ENCODE data around the gene RABGAP1L.

The RABGAP1L gene

GRCh38 chr1:174218983-174219382, 59.7 kb downstream of the RABGAP1L start:
- Histone ChIP-seq H3K9ac (ENCODE audit: insufficient read length, low read depth) (no peak overlapping the region), H3K36me3 (ENCODE audit: insufficient read depth, insufficient read length, low read length) (no peaks in the 10 kb centered on the region), H3K4me3 (ENCODE audit: insufficient read length, low read depth) (no peak overlapping the region), H3K4me1 (ENCODE audit: insufficient read depth, insufficient read length) (no peaks in the 10 kb centered on the region), H3K27me3 (ENCODE audit: insufficient read depth, insufficient read length) (no peaks in the 10 kb centered on the region), H3K9me3 (ENCODE audit: insufficient read depth, low read length) (peaks cover 10% of the 10 kb centered on the region; the same call in 1 of the 2 replicates)
- no peak for TF ChIP-seq YY1 (IDR thresholded peaks at IDR 0.05; ENCODE audit: insufficient read depth, insufficient read length)
- TF ChIP-seq SUZ12 (IDR thresholded peaks at IDR 0.05; ENCODE audit: extremely low read depth, insufficient read depth, insufficient read length): no peak
- TF ChIP-seq ZNF274 (IDR thresholded peaks at IDR 0.05; ENCODE audit: low read depth, low read length): no peak
- no peak for DNase-seq (ENCODE audit: low read depth, low spot score)

- H3K9me3 ChIP-seq (ENCODE audit: insufficient read depth, low read length): peaks cover 14% of the 10 kb centered on the region; the same call in 1 of the 2 replicates
- no peaks in the 10 kb centered on the region for H3K4me1 ChIP-seq (ENCODE audit: insufficient read depth, insufficient read length)
- no peak for DNase-seq (ENCODE audit: low read depth, low spot score)
- no peaks in the 10 kb centered on the region for H3K36me3 ChIP-seq (ENCODE audit: insufficient read depth, insufficient read length, low read length)
- H3K9ac ChIP-seq (ENCODE audit: insufficient read length, low read depth): no peak overlapping the region
- no peak overlapping the region for H3K4me3 ChIP-seq (ENCODE audit: insufficient read length, low read depth)
- H3K27me3 ChIP-seq (ENCODE audit: insufficient read depth, insufficient read length): no peaks in the 10 kb centered on the region
- TF ChIP-seq ZNF274 (IDR thresholded peaks at IDR 0.05; ENCODE audit: low read depth, low read length) (no peak), YY1 (IDR thresholded peaks at IDR 0.05; ENCODE audit: insufficient read depth, insufficient read length) (no peak), SUZ12 (IDR thresholded peaks at IDR 0.05; ENCODE audit: extremely low read depth, insufficient read depth, insufficient read length) (no peak)
Observed at GRCh38 chr1:174219606-174220370, 60.5 kb downstream of the RABGAP1L start.

- H3K27me3 ChIP-seq (ENCODE audit: insufficient read depth, insufficient read length): no peaks in the 10 kb centered on the region
- H3K4me1 ChIP-seq (ENCODE audit: insufficient read depth, insufficient read length): no peaks in the 10 kb centered on the region
- H3K36me3 ChIP-seq (ENCODE audit: insufficient read depth, insufficient read length, low read length): no peaks in the 10 kb centered on the region
- DNase-seq (ENCODE audit: low read depth, low spot score): no peak
- TF ChIP-seq ZNF274 (IDR thresholded peaks at IDR 0.05; ENCODE audit: low read depth, low read length) (no peak), YY1 (IDR thresholded peaks at IDR 0.05; ENCODE audit: insufficient read depth, insufficient read length) (no peak), SUZ12 (IDR thresholded peaks at IDR 0.05; ENCODE audit: extremely low read depth, insufficient read depth, insufficient read length) (no peak)
- H3K9ac ChIP-seq (ENCODE audit: insufficient read length, low read depth): no peak overlapping the region
- peaks cover 16% of the 10 kb centered on the region; the same call in 1 of the 2 replicates for H3K9me3 ChIP-seq (ENCODE audit: insufficient read depth, low read length)
- H3K4me3 ChIP-seq (ENCODE audit: insufficient read length, low read depth): no peak overlapping the region
Observed at GRCh38 chr1:174221681-174222080, 62.4 kb downstream of the RABGAP1L start.

GRCh38 chr1:174222166-174222949, 63.0 kb downstream of the RABGAP1L start:
- Histone ChIP-seq H3K36me3 (ENCODE audit: insufficient read depth, insufficient read length, low read length) (no peaks in the 10 kb centered on the region), H3K4me3 (ENCODE audit: insufficient read length, low read depth) (no peak overlapping the region), H3K27me3 (ENCODE audit: insufficient read depth, insufficient read length) (no peaks in the 10 kb centered on the region), H3K9ac (ENCODE audit: insufficient read length, low read depth) (no peak overlapping the region), H3K4me1 (ENCODE audit: insufficient read depth, insufficient read length) (no peaks in the 10 kb centered on the region), H3K9me3 (ENCODE audit: insufficient read depth, low read length) (peaks cover 16% of the 10 kb centered on the region; the same call in 1 of the 2 replicates)
- no peak for DNase-seq (ENCODE audit: low read depth, low spot score)
- TF ChIP-seq ZNF274 (IDR thresholded peaks at IDR 0.05; ENCODE audit: low read depth, low read length) (no peak), YY1 (IDR thresholded peaks at IDR 0.05; ENCODE audit: insufficient read depth, insufficient read length) (no peak), SUZ12 (IDR thresholded peaks at IDR 0.05; ENCODE audit: extremely low read depth, insufficient read depth, insufficient read length) (no peak)

- Histone ChIP-seq H3K4me1 (ENCODE audit: insufficient read depth, insufficient read length) (no peaks in the 10 kb centered on the region), H3K27me3 (ENCODE audit: insufficient read depth, insufficient read length) (no peaks in the 10 kb centered on the region), H3K9ac (ENCODE audit: insufficient read length, low read depth) (no peak overlapping the region), H3K4me3 (ENCODE audit: insufficient read length, low read depth) (no peak overlapping the region), H3K36me3 (ENCODE audit: insufficient read depth, insufficient read length, low read length) (no peaks in the 10 kb centered on the region), H3K9me3 (ENCODE audit: insufficient read depth, low read length) (peaks cover 16% of the 10 kb centered on the region; the same call in 1 of the 2 replicates)
- DNase-seq (ENCODE audit: low read depth, low spot score): no peak
- no peak for TF ChIP-seq SUZ12 (IDR thresholded peaks at IDR 0.05; ENCODE audit: extremely low read depth, insufficient read depth, insufficient read length)
- no peak for TF ChIP-seq YY1 (IDR thresholded peaks at IDR 0.05; ENCODE audit: insufficient read depth, insufficient read length)
- no peak for TF ChIP-seq ZNF274 (IDR thresholded peaks at IDR 0.05; ENCODE audit: low read depth, low read length)
Observed at GRCh38 chr1:174224641-174225040, 65.3 kb downstream of the RABGAP1L start.

GRCh38 chr1:174225499-174226204, 66.3 kb downstream of the RABGAP1L start:
- Histone ChIP-seq H3K4me3 (ENCODE audit: insufficient read length, low read depth) (no peak overlapping the region), H3K36me3 (ENCODE audit: insufficient read depth, insufficient read length, low read length) (no peaks in the 10 kb centered on the region), H3K27me3 (ENCODE audit: insufficient read depth, insufficient read length) (no peaks in the 10 kb centered on the region), H3K9ac (ENCODE audit: insufficient read length, low read depth) (no peak overlapping the region), H3K9me3 (ENCODE audit: insufficient read depth, low read length) (peaks cover 16% of the 10 kb centered on the region; the same call in 1 of the 2 replicates), H3K4me1 (ENCODE audit: insufficient read depth, insufficient read length) (no peaks in the 10 kb centered on the region)
- no peak for DNase-seq (ENCODE audit: low read depth, low spot score)
- no peak for TF ChIP-seq YY1 (IDR thresholded peaks at IDR 0.05; ENCODE audit: insufficient read depth, insufficient read length)
- TF ChIP-seq ZNF274 (IDR thresholded peaks at IDR 0.05; ENCODE audit: low read depth, low read length): no peak
- TF ChIP-seq SUZ12 (IDR thresholded peaks at IDR 0.05; ENCODE audit: extremely low read depth, insufficient read depth, insufficient read length): no peak

All from NT2/D1 (cell line).